GM21576 (cell line): ENCODE results near the gene PRPF38B.
A peak's percentile ranks its signal among the peaks of the same experiment; 100 is the strongest.

ENCODE experiments used
- ATAC-seq: cut with Tn5 transposase; IDR thresholded peaks from one replicate; pipeline ENCODE4 v1.9.1; 2021; ENCODE audit warnings: mild to moderate bottlenecking, moderate library complexity; ENCODE audit not compliant: unreplicated experiment

The PRPF38B gene

DNA sequence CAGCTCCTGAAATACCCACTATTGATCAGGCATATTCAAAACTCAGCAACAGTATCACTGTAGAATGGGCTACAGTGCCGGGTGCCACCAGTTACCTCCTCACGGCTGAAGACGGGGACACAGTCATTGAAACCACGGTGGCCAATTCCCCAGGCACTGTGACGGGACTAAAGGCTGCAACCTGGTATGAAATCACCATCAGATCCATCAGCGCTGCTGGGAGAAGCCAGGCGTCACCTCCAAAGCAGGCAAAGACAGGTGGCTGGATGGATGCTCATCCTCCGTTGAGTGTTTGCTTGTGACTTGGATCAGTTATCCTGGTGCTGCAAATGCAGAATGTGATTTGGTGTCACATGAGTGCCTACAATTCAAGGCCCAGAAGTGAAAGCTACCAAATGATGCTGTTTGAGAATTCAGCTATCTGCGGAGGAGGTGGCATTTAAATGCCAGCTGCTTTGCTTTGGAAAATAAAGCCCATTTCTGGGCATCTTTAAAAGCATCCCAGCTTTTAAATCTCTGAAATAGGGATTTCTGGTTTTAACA is 25.7 kb downstream of the PRPF38B start:
- ATAC-seq, result no peak

DNA sequence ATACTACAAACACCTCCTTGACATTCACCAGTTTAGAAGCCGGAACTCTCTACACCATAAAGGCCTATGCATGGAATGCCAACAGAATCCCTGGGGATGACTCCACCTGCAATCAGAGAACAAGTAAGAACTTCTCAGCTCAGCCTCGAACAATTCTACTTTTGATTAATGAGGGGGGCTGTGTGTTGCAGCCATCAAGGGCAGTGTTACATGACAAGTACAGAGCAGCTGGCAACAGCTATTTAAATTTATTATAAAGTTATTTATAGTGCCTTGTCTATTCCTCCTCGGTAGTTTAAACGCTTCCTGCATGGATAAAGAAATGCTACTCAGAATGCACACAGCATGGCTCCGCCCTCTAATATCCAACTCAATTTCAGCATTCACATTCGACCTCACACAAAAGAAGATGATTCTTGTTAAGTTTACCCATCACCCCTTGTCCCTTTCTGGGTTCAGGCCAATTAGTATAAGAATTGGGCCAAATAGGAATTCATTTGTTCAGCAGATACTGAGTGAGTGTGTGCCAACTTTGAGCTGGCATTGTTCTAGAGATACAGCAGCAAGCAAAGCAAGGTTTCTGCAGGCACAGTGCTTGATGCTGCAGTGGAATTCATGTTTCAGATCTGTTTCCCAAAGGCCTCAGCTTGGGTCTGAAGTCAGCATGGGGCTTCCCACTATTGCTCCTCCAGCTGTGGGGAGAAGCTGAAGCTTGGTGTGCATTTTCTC is 27.0 kb downstream of the PRPF38B start:
- ATAC-seq, result no peak

DNA sequence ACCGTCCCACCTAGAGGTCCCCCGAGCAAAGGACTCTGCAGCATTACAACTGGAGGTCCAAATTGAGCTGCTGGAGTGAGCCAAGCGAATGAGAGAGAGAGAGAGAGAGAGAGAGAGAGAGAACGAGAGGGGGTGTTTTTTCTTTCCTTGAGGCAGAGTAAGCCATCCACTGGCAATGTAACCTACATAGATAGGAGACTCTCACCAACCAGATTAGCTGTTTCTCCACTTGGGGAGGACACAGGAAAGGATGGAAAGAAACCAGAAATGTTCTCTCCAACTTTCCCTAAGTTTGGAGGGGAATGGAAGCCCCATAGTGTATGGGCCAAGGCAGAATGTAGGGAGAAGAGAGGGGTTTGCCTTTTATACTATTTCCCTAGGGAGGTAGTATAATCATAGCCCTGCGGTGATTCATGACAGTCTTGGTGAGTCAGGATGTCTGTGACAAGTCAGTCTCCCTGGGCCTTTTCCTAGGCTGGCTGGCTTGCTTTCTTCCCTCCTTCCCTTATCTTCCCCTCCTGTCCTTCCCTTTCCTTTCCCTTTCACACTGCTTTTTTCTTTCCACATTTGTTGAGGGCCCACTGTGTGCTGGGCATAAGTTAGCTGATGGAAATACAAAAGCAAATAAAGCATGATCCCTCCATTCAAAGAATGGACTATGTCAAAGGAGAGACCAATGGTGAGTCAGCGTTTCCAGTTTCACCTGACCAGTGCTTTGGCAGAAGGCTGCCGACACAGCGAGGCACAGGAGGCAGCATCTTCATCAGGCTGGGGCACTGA is 27.7 kb downstream of the PRPF38B start:
- ATAC-seq, result no peak

DNA sequence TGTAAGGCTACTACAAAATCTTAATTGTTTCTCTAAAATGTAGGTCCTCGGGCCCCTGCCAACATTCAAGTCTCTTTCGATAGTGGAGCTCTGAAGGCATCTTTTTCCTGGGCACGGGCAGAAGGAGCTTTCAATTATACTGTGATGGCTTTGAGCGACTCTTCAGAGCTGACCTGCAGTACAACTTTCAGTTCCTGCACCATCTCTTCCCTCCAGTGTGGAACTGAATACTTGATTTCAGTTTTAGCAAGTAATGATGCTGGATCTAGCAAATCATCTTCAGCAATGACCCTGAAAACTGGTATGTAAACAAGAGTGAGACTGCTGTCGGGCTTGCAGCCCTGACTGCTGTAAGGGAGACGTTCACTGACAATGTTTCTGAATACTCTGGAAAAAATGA is 30.2 kb downstream of the PRPF38B start:
- ATAC-seq, result no peak

DNA sequence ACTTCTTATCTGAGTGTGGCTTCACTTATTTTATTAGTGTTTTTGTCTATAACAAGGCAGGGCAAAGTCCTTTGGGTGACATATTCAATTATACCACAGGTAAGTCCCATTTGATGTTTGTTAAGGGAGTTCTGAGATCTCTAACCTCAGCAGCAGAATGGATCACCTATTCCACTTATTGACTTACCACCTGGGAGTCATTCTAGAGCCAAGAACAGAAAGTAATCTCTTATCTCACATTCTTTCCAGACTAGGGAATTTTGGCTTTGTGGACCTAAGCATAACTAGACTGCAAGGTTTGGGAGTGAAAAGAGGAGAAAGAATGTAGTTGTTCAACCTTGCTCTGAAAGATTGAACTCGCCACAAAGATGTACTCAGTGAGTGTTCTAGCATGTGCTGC is 33.8 kb downstream of the PRPF38B start:
- no peak for ATAC-seq

DNA sequence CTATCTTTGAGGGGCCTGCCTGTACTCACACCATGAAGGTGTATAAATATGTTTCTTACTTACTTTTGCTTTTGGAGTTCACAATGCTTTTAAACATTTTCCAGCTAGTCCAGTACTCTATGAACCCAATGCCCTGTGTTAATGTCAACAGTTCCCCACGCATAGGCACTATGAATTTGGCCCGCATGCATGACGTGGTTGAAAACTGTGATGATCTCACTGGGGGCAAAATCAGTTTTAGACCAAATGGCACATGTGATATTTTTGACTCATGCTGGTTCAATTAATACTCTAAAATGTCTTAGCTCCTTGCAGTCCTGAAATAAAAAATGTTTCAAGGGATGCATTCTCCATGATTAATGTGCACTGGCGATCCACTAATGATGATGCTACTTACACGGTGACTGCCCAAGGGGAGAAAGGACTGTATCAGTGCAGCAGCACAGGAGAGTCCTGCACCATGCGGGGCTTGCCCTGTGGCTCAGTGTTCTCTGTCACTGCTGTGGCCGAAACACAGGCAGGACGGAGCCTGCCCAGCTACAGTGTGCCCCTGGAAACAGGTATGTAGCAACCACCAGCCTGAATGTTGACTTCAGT is 36.3 kb downstream of the PRPF38B start:
- no peak for ATAC-seq

DNA sequence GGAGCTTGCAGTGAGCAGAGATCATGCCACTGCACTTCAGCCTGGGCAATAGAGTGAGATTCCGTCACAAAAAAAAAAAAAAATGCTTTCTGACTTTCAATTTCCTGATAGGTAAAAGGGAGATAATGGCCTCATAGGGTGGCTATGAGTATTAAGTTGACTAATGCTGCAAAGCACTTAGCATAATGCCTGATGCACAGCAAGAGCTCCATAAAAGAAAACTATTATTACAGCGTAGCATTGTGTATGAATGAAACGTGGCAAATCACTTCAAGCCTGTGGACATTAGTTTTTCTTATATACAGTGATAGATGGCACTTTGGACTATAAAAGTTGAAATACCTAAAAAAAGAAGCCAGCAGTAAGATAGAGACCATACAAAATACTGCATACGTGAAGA is 37.4 kb downstream of the PRPF38B start:
- no peak for ATAC-seq

DNA sequence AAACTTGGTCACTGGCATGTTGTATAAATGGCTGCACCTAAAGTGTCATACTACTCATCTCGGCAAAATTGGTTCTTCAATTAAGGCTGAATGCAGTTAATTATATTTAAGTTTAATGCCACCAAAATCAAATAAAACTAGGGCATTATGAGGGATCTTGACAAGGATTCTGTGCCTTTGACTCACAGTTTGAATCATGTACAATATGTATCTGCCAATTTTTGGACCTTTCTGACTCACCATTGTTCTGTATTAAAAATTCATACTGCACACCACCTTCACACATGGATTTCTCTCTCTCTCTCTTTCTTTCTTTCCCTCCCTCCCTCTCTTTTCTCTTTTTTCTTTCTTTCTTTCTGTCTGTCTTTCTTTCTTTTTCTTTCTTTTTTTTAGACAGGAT is 40.3 kb downstream of the PRPF38B start:
- no peak for ATAC-seq

DNA sequence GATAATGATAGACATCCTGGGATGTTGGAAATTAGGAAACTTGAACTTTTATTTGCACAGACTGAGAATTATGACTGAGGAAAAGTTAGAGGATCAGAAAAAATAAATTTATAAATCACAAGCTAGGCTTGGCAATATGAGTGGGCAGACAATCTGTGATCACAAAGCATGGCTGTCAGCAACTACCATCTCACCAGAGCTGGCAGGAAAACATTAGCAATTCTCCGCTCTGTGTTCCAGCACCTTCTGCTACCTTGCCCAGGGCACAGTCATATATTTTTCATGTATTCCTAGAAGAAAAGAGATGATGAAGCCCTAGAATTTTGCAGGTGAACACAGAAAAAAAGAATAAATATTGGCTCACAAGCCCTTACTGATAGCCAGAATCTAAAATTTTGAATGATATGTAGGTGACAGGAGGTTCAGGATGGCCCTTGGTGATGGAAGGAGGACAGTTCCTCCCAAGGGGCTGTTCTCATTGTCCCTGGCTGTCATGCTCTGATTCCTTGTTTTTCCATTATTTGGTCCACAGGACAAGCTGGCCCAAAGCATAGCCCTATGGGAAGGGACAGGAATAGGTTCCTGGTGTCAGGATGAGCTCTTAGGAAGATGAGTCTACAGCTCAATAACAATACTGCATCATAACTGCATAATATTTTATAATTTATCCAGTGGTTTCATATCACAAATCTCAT is 42.2 kb downstream of the PRPF38B start:
- no peak for ATAC-seq

DNA sequence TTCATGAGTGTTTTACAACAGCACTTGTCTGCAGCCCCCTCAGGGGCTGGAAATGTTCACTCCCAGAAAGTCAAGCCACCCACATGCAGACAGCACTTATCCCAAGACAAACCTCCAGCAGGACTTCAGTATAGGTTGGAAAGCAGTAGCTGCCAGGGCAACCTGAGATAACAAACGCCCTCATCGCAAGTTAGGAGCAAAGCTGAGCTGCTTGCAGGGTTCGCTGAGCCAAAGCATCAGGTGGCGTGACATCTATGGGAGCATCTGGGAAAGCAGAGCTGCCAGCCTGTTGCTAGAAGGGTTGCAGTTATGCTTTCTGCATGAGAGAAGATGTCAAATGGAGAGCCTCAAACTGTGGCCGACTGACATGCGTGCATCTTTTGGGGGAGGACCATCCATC is 50.1 kb downstream of the PRPF38B start:
- no peak for ATAC-seq

DNA sequence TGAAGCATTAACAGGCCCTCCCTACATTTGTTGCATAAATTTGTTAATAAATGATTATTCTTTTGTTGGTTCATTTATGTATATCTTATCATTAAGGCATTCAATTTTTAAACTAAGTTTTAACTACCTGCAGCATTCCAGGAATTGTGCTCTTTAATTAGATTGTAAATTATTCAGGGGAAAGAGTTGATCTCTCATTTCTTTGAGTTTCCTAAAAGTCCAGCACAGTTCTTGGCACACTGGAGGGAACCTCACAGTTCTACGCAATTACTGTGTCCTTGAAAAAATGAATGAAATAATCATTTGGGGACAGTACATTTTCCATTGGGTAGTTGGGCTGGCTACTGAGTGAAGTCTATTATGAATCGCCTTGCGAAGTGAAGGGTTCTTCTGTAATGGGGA is 53.9 kb downstream of the PRPF38B start:
- ATAC-seq, result no peak

DNA sequence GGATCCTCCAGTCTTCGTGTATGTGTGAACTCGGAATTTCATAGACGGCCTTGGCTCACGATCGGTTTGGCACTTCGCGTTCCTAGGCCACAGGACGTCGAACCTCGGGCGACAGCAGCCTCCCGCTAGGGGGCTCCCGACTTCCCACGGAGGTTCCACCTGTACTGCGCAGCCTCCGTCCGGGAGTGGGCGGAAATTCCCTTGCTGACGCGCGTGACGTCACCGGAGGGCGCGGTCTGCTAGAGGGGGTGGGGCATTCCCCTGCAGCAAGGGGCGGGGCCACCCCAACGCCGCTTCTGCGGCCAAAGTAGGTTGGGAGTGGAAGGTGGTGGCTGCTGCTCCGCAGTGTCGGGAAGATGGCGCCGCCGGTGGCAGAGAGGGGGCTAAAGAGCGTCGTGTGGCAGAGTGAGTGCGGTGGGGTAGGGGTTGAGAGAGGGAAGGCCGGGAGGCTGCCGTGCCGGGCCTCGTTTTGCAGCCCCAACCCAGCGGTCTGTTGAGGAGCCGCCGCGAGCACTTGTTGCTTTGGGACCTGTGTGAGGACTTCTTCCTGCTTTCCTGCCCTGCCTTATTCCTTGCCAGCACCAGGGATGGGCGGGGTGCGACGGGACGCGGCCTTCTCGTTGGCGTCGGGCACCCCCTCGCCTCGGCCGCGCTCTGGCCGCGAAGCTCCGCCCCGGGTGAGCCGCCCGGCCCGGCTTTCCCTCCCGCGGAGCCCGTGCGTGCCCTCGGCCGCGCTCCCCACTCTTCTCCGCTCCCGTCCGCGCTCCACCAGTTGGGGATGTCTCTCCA is 54.5 kb downstream of the PRPF38B start, which contains the start of gene STXBP3:
TSS of gene STXBP3 (plus strand) at position 293 of the 789 bp plus-strand sequence. CDS start at position 357, 64 bp downstream.
- peak; percentile 87 for ATAC-seq

DNA sequence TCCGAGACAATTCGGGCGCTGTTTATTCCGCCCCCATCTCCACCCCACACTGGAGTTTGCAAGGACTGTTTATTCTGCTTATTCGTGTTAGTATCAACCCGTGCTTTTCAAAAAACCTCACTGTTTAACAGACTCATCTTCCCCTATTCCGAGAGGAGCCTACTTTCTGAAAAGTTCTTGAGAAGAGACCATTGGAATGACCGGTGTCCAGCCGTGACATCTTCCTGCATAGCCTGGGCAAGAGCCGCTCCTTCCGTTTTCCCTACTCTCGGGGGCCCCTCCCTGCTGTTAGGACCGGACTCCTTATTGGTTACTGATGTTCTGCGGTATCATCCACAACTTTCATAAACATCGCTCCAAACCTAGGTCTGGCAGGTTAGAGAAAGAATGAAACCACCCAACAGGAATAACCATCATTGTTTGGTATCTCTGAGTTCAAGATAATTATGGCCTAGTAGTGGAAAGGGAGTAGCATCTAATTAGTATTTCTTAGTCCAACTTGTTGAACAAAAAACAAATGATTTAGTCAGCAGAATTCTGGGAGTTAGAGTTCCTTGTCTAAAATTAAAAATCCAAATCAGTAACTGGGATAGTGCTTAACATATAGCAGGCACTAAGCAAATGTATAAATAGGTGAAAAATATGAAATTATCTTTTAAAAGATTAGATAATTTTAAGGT is 55.2 kb downstream of the PRPF38B start:
- peak; percentile 22 for ATAC-seq

DNA sequence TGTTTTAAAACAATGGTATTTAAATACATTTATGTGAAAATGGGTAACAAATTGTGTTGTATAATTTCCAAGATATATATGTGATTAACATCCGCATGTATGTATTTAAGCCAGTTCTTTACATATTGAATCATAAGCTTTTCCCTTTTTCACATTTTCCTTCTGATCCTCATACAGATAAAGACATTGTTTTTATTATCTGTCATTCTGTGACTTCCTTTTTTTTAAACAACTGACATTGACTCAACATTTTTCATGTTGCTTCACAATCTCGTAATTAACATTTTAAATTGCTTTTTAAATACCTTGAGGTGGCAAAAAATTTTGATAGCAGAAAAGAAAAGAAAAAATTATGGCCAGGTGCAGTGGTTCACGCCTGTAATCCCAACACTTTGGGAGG is 55.8 kb downstream of the PRPF38B start:
- ATAC-seq, result no peak

DNA sequence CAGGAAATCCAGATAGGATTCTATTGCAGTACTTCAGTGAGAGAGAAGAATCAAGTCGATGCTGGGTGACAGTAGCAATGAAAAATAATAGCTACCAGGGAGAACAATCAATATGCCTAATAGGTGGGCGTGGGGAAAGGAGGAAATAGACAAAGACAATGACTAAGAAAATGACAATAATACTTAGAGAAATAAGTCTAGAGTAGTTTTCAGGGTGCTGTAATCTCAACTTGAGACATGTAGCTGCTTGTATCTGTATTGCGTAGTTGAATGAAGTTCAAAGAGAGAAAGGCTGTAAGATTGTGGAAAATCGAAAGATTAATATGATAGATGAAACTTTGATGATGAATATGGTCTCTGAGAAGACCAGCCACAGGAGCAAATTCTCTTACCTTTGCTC is 57.0 kb downstream of the PRPF38B start:
- no peak for ATAC-seq

DNA sequence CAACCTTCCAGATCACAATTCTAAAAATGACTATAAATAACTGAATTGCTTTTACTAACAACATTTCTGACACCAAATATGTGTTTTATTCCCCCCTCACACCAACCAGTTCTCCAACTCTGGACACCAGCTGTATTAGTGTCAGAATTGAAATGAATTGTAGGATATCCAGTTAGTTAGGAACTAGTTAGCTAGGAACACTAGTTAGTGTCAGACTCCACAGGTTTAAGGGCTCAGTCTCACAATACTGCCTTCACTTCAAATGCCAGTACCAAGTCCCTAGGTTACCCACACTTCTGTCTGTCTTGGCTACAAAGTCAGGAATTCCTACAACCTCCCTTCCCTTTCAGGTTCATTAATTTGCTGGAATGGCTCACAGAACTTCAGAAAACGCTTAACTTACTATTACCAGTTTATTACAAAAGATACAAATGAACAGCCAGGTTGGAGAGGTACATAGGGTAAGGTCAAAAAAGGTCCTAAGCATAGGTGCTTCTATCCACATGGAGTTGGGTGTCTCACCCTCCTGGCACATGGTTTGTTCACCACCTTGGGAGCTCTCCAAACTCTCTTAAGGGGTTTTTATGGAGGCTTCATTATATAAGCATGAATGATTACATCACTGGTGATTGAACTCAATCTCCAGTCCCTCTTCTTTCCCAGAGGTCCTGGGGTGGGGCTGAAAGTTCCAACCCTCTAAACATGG is 58.5 kb downstream of the PRPF38B start:
- ATAC-seq, result no peak
